DMS153 (cell line): Measurements from ENCODE around the gene CDC73.
"Not testable (repeated sequence)": the region's sequence is repeated elsewhere in the genome, so short reads cannot be mapped to it uniquely, and the experiment has no call there.

Experiments
- DNase-seq: peaks from one replicate; lab custom pipeline; 2025; lab: John Stamatoyannopoulos, UW

The CDC73 gene

GRCh38 chr1:193288548-193289080 is 166.8 kb downstream of the CDC73 start:
- not testable (repeated sequence) for DNase-seq

DNA sequence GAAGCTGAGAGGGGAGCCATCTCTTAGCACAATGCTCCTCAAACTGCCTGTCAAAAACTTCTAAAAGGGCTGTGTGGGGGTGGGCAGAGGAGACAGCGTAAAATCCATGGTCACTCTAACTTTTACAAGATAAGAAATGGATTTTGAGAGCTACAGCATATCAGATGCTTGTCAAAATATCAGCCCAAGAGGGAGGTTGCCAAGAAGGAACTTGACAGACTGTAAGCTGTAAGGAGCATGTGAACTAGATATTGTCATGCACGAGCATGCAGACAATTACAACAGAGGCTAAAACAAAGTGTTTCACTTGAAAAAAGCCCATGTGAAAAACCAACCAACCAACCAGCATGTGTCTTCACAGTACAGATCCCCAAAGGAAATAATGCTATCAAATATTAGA is 171.9 kb downstream of the CDC73 start:
- DNase-seq: no peak

GRCh38 chr1:193299038-193299437 is 177.2 kb downstream of the CDC73 start:
- no peak for DNase-seq

GRCh38 chr1:193301746-193302145 is 179.9 kb downstream of the CDC73 start:
- no peak for DNase-seq

GRCh38 chr1:193303849-193304248 is 182.0 kb downstream of the CDC73 start:
- no peak for DNase-seq
